ENCODE measurements around the gene ATOH8. TPM values are rescaled to one million over a fixed set of nuclear protein-coding genes. Genes with fewer than 3 reads are reported as not detected.

ATOH8 gene
- total RNA-seq, 2 donors from 2014 or later: 40.1 to 49.8 TPM

DNA sequence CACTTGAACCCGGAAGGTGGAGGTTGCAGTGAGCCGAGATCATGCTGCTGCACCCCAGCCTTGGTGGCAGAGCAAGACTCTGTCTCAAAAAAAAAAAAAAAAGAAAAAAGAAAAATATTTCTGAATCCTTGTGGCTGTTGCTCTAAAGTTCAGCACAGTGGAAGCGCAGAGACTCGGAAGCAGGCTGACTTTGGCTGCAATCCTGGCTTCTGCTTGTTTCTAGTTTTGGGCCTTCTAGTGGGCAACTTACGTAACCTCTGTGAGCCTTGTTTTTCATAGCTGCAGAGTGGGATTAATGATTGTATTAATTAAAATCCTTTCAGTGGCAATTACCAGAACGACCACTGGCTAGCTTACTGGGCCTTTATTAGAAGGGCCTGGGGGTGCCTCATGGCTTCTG, 31.3 kb upstream of the ATOH8 start:
- no peak overlapping the region for H3K4me3 ChIP-seq
- H3K4me1 ChIP-seq (replicated peaks): no peaks in the 10 kb centered on the region
- intact Hi-C loops (cut with DNase I): no loop called here
- no peak for TF ChIP-seq CTCF (IDR thresholded peaks at IDR 0.05)
- no peak for TF ChIP-seq POLR2A (IDR thresholded peaks at IDR 0.05)
- TF ChIP-seq POLR2AphosphoS5 (IDR thresholded peaks at IDR 0.05): no peak
- DNase-seq (ENCODE audit: low spot score): no peak
- H3K36me3 ChIP-seq: no peaks in the 10 kb centered on the region
- H3K27me3 ChIP-seq (replicated peaks; ENCODE audit: insufficient read depth): no peaks in the 10 kb centered on the region
- 93% methylated on average over 6 of the region's 6 CpGs for WGBS
- no peaks in the 10 kb centered on the region for H3K9me3 ChIP-seq
- no peak overlapping the region for H3K27ac ChIP-seq

DNA sequence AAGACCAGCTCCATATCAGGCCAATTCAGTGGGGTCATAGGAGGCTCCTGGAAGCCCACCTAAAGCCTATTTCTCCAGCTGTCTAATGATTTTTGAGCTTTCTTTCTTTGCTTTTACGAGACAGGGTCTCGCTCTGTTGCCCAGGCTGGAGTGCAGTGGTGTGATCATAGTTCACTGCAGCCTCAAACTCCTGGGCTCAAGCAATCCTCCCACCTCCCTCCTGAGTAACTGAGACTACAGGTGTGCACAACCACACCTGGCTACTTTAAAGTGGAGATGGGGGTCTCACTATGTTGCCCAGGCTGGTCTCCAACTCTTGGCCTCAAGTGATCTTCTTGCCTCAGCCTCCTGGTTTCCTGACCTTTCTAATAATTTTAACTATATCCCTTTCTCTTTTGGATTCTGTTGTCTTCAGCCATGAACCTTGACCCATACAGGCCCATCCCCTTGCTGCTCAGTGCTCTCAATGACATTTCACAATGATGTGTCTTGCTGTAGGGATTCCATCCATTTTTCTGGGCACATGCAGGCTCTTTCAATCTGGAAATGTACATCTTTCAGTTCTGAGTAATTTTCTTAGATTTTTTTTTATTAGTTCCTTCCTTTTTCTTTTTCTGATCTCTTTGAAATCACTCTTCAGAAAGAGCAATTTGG, 30.0 kb upstream of the ATOH8 start:
- intact Hi-C loops (cut with DNase I): no loop called here
- no peaks in the 10 kb centered on the region for H3K4me1 ChIP-seq (replicated peaks)
- TF ChIP-seq CTCF (IDR thresholded peaks at IDR 0.05) (no peak), POLR2A (IDR thresholded peaks at IDR 0.05) (no peak), POLR2AphosphoS5 (IDR thresholded peaks at IDR 0.05) (no peak)
- WGBS: 95% methylated on average over 2 of the region's 2 CpGs
- no peaks in the 10 kb centered on the region for H3K36me3 ChIP-seq
- no peak overlapping the region for H3K27ac ChIP-seq
- DNase-seq (ENCODE audit: low spot score): no peak
- no peaks in the 10 kb centered on the region for H3K27me3 ChIP-seq (replicated peaks; ENCODE audit: insufficient read depth)
- no peaks in the 10 kb centered on the region for H3K9me3 ChIP-seq
- H3K4me3 ChIP-seq: no peak overlapping the region

DNA sequence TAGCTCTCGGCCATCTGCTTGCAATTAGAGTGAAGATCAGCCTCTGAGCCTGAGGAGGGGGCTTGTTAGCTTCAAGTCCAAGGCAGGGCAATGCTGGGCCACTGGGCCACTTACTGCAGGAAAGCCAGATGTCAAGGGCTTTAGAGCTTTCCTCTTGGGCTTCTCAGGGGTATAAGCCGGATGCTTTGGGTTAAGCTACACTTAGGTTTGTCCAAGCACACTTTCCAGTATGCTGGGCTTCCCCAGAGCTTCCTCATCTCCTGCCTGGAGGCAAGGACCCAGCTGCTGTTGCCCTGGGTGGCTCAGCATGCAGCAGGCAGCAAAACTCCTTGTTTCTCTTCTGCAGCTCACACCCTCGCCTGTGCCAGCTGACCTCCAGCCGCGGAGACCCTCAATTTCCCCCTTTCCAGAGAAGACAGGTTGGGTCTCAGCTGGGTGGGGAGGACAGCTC, 29.0 kb upstream of the ATOH8 start:
- Histone ChIP-seq H3K36me3 (no peaks in the 10 kb centered on the region), H3K27ac (no peak overlapping the region), H3K4me3 (no peak overlapping the region), H3K27me3 (replicated peaks; ENCODE audit: insufficient read depth) (no peaks in the 10 kb centered on the region), H3K9me3 (no peaks in the 10 kb centered on the region), H3K4me1 (replicated peaks) (no peaks in the 10 kb centered on the region)
- intact Hi-C loops (cut with DNase I): no loop called here
- no peak for DNase-seq (ENCODE audit: low spot score)
- WGBS: 80% methylated on average over 5 of the region's 5 CpGs
- no peak for TF ChIP-seq POLR2A (IDR thresholded peaks at IDR 0.05)
- TF ChIP-seq POLR2AphosphoS5 (IDR thresholded peaks at IDR 0.05): no peak
- no peak for TF ChIP-seq CTCF (IDR thresholded peaks at IDR 0.05)

- Histone ChIP-seq H3K9me3 (no peaks in the 10 kb centered on the region), H3K4me1 (replicated peaks) (no peaks in the 10 kb centered on the region), H3K27ac (no peak overlapping the region), H3K36me3 (no peaks in the 10 kb centered on the region), H3K27me3 (replicated peaks; ENCODE audit: insufficient read depth) (no peaks in the 10 kb centered on the region), H3K4me3 (no peak overlapping the region)
- no peak for DNase-seq (ENCODE audit: low spot score)
- intact Hi-C loops (cut with DNase I): no loop called here
- WGBS: 34% methylated on average over 2 of the region's 2 CpGs
- TF ChIP-seq POLR2AphosphoS5 (IDR thresholded peaks at IDR 0.05) (no peak), CTCF (IDR thresholded peaks at IDR 0.05) (no peak), POLR2A (IDR thresholded peaks at IDR 0.05) (no peak)
Measured at GRCh38 chr2:85725451-85725850, 28.3 kb upstream of the ATOH8 start.

DNA sequence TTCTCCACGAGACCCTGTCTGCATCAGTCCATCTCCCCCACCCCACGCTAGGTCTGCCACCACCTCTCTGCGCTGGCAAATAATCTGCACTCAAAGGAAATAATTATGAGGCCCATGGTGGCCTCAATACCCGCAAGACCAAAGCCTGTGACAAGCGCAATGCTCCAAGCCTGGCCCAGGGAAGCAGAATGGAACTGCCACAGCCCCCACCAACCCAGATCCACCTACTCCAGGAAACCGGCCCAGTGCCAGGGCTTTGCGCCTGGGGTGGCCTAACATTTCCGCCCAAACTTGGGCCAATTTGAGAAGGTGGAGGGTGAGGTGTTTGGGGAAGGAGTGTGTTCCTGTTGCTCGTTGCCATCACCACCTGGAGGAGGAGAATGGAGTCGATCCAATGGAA, 26.0 kb upstream of the ATOH8 start:
- H3K9me3 ChIP-seq: no peaks in the 10 kb centered on the region
- H3K36me3 ChIP-seq: no peaks in the 10 kb centered on the region
- H3K4me1 ChIP-seq (replicated peaks): no peaks in the 10 kb centered on the region
- no peak overlapping the region for H3K27ac ChIP-seq
- DNase-seq (ENCODE audit: low spot score): no peak
- TF ChIP-seq POLR2A (IDR thresholded peaks at IDR 0.05) (no peak), CTCF (IDR thresholded peaks at IDR 0.05) (peak in 1 of 4 experiments; percentile 4), POLR2AphosphoS5 (IDR thresholded peaks at IDR 0.05) (no peak)
- H3K4me3 ChIP-seq: no peak overlapping the region
- no peaks in the 10 kb centered on the region for H3K27me3 ChIP-seq (replicated peaks; ENCODE audit: insufficient read depth)
- WGBS: 72% methylated on average over 10 of the region's 10 CpGs
- intact Hi-C loops (cut with DNase I): loop anchor here (2.0 kb wide), 1 partner anchor 87 kb away; no protein-coding TSS in a partner anchor

All from prostate gland (tissue), 2 donors.